GM18867 (cell line): Measurements from ENCODE around the gene BCL2L1.

Experiments
- ATAC-seq: cut with Tn5 transposase; IDR thresholded peaks from one replicate; pipeline ENCODE4 v1.9.1; 2021; ENCODE audit warnings: mild to moderate bottlenecking, moderate library complexity; ENCODE audit not compliant: unreplicated experiment

BCL2L1 gene

GRCh38 chr20:31615416-31615815 is 107.3 kb downstream of the BCL2L1 start:
- ATAC-seq: no peak
